Large intestine (tissue), 3 donors: ENCODE results near the gene CFAP65. TPM values are rescaled to one million over a fixed set of nuclear protein-coding genes. Genes with fewer than 3 reads are reported as not detected.

Experiments used
- DNase-seq, 2 donors: peaks; one replicate each; pipeline versions ENCODE4 v3.0.0 to v3.0.0-alpha.2; 2013
- H3K27ac ChIP-seq: one replicate; pipeline ENCODE4 v1.5.1; 2013; ENCODE audit warnings: low read length
- H3K27me3 ChIP-seq: 2 replicates; pipeline ENCODE4 v1.6.1; 2013; ENCODE audit warnings: low read length; ENCODE audit not compliant: control insufficient read depth, insufficient read depth
- H3K36me3 ChIP-seq: 2 replicates; pipeline ENCODE4 v1.6.1; 2013; ENCODE audit warnings: low read length; ENCODE audit not compliant: control insufficient read depth, insufficient read depth
- H3K4me1 ChIP-seq: one replicate; pipeline ENCODE4 v1.6.1; 2013; ENCODE audit warnings: low read length; ENCODE audit not compliant: control insufficient read depth, insufficient read depth
- H3K4me3 ChIP-seq: one replicate; pipeline ENCODE4 v1.5.1; 2013; ENCODE audit warnings: low read length
- H3K9me3 ChIP-seq: one replicate; pipeline ENCODE4 v1.6.1; 2013; ENCODE audit warnings: mild to moderate bottlenecking, low read depth, low read length, moderate library complexity; ENCODE audit not compliant: control insufficient read depth
- WGBS: methylation state at CpG from one replicate; pipeline ENCODE4 v1.1.5; 2013; ENCODE audit warnings: low lambda C conversion rate; ENCODE audit not compliant: insufficient coverage; 5-methylcytosine and 5-hydroxymethylcytosine counted together
- polyA plus RNA-seq: library from polyadenylated mRNA; unstranded; fragments of 120-200 nt; gene quantifications from one replicate; pipeline ENCODE4 v1.2.1, GENCODE V29; 2013

The CFAP65 gene
- polyA plus RNA-seq, 1 donor, result 3.4 TPM

GRCh38 chr2:218957671-218958070, 83.6 kb downstream of the CFAP65 start:
- Histone ChIP-seq H3K9me3 (peaks cover 5% of the 10 kb centered on the region), H3K27ac (no peak overlapping the region), H3K4me3 (no peak overlapping the region), H3K4me1 (no peaks in the 10 kb centered on the region), H3K36me3 (no peaks in the 10 kb centered on the region), H3K27me3 (peaks cover 84% of the 10 kb centered on the region)
- WGBS, result no CpG with 5 or more reads among the region's 4 CpGs
- no peak for DNase-seq

- WGBS, result no CpG with 5 or more reads among the region's 1 CpG
- H3K27me3 ChIP-seq, result peaks cover 76% of the 10 kb centered on the region
Observed at GRCh38 chr2:218956039-218956438, 85.3 kb downstream of the CFAP65 start.

GRCh38 chr2:218954541-218955300, 86.6 kb downstream of the CFAP65 start:
- Histone ChIP-seq H3K4me3 (no peak overlapping the region), H3K27ac (no peak overlapping the region), H3K27me3 (peaks cover 72% of the 10 kb centered on the region), H3K4me1 (no peaks in the 10 kb centered on the region), H3K9me3 (no peaks in the 10 kb centered on the region), H3K36me3 (no peaks in the 10 kb centered on the region)
- WGBS, result 83% methylated on average over 1 of the region's 8 CpGs
- DNase-seq, result no peak

More at GRCh38 chr2:218956039-218956438, 85.3 kb downstream of the CFAP65 start:
- no peak overlapping the region for H3K4me3 ChIP-seq
- no peaks in the 10 kb centered on the region for H3K4me1 ChIP-seq
- no peaks in the 10 kb centered on the region for H3K36me3 ChIP-seq
- no peak overlapping the region for H3K27ac ChIP-seq
- H3K9me3 ChIP-seq, result peaks cover 3% of the 10 kb centered on the region
- DNase-seq, result no peak

GRCh38 chr2:218953366-218953954, 87.9 kb downstream of the CFAP65 start:
- no peaks in the 10 kb centered on the region for H3K4me1 ChIP-seq
- H3K36me3 ChIP-seq, result no peaks in the 10 kb centered on the region
- H3K9me3 ChIP-seq, result no peaks in the 10 kb centered on the region
- DNase-seq, result no peak
- no peak overlapping the region for H3K27ac ChIP-seq
- H3K27me3 ChIP-seq, result peaks cover 69% of the 10 kb centered on the region
- no peak overlapping the region for H3K4me3 ChIP-seq
- no CpG with 5 or more reads among the region's 18 CpGs for WGBS

Other genes with a start within 250 kb of the CFAP65 start
- 0.07 TPM for gene PRKAG3, start 209.7 kb downstream of the CFAP65 start, polyA plus RNA-seq
- 0.24 TPM for gene WNT6, start 181.7 kb downstream of the CFAP65 start, polyA plus RNA-seq
- 1.5 TPM for gene WNT10A, start 160.7 kb downstream of the CFAP65 start, polyA plus RNA-seq
- gene CDK5R2, start 81.8 kb downstream of the CFAP65 start, polyA plus RNA-seq, result 2.9 TPM
- 11.9 TPM for gene FEV, start 56.3 kb downstream of the CFAP65 start, polyA plus RNA-seq
- 13.3 TPM for gene CRYBA2, start 48.1 kb downstream of the CFAP65 start, polyA plus RNA-seq
- gene IHH, start 19.4 kb upstream of the CFAP65 start, polyA plus RNA-seq, result 68.4 TPM
- gene NHEJ1, start 119.3 kb upstream of the CFAP65 start, polyA plus RNA-seq, result 33.9 TPM
- gene SLC23A3, start 128.5 kb upstream of the CFAP65 start, polyA plus RNA-seq, result 6.2 TPM
- 56.2 TPM for gene CNPPD1, start 135.4 kb upstream of the CFAP65 start, polyA plus RNA-seq
- 82.0 TPM for gene RETREG2, start 136.8 kb upstream of the CFAP65 start, polyA plus RNA-seq
- gene ZFAND2B, start 165.3 kb upstream of the CFAP65 start, polyA plus RNA-seq, result 54.6 TPM
- 43.7 TPM for gene ABCB6, start 177.4 kb upstream of the CFAP65 start, polyA plus RNA-seq
- gene ATG9A, start 188.1 kb upstream of the CFAP65 start, polyA plus RNA-seq, result 41.2 TPM
- 65.8 TPM for gene ANKZF1, start 188.3 kb upstream of the CFAP65 start, polyA plus RNA-seq
- gene GLB1L, start 203.9 kb upstream of the CFAP65 start, polyA plus RNA-seq, result 20.9 TPM
- 36.2 TPM for gene STK16, start 204.0 kb upstream of the CFAP65 start, polyA plus RNA-seq
- gene TUBA4B, start 211.7 kb upstream of the CFAP65 start, polyA plus RNA-seq, result not detected
- gene TUBA4A, start 212.4 kb upstream of the CFAP65 start, polyA plus RNA-seq, result 25.6 TPM
- gene DNAJB2, start 237.8 kb upstream of the CFAP65 start, polyA plus RNA-seq, result 46.9 TPM